Vagina (tissue), 2 donors: Measurements from ENCODE around the gene LPP. TPM values are rescaled to one million over a fixed set of nuclear protein-coding genes. Genes with fewer than 3 reads are reported as not detected.

ENCODE experiments used
- DNase-seq, 2 donors: peaks; one replicate each; pipeline ENCODE4 v3.0.0-alpha.2; 2017; ENCODE audit errors: extremely low spot score in 2 of 2
- H3K27ac ChIP-seq: fragments of 200-600 bp; sonication (generic); one replicate; pipeline ENCODE4 v1.5.1; 2019
- H3K27me3 ChIP-seq: fragments of 200-600 bp; sonication (generic); one replicate; pipeline ENCODE4 v1.5.1; 2019
- H3K36me3 ChIP-seq, 2 donors: fragments of 200-600 bp; sonication (generic); one replicate each; pipeline ENCODE4 v1.5.1; 2017 to 2019
- H3K4me1 ChIP-seq: fragments of 200-600 bp; sonication (generic); one replicate; pipeline ENCODE4 v1.5.1; 2019
- H3K4me3 ChIP-seq, 2 donors: fragments of 200-600 bp; sonication (generic); 1 replicate in 1 of 2; 2 replicates in 1 of 2; pipeline ENCODE4 v1.5.1; 2016 to 2019
- H3K9me3 ChIP-seq: fragments of 200-600 bp; sonication (generic); one replicate; pipeline ENCODE4 v1.5.1; 2019
- CTCF ChIP-seq, 3 experiments: fragments of 450-650 bp in 2 of 3; fragments of 200-600 bp in 1 of 3; sonication (generic) in 1 of 3; IDR thresholded peaks; one replicate each; pipeline ENCODE4 v1.5.1; 2017 to 2019; ENCODE audit warnings: antibody characterized with exemption in 3 of 3, mild to moderate bottlenecking in 2 of 3, moderate library complexity in 2 of 3
- POLR2A ChIP-seq, 2 donors: fragments of 450-650 bp; IDR thresholded peaks; one replicate each; pipeline ENCODE4 v1.6.1; 2017; ENCODE audit warnings: antibody characterized with exemption in 2 of 2, mild to moderate bottlenecking in 2 of 2, moderate library complexity in 2 of 2
- POLR2AphosphoS5 ChIP-seq, 2 donors: sonication (generic); formaldehyde crosslinking; IDR thresholded peaks; one replicate each; pipeline ENCODE4 v1.9.0; 2017; ENCODE audit warnings: antibody characterized with exemption in 2 of 2, mild to moderate bottlenecking in 2 of 2, low read depth in 1 of 2; ENCODE audit not compliant: insufficient read depth in 1 of 2
- intact Hi-C: fragments of 100-400 bp; cut with DNase I; formaldehyde crosslinking; loops from one replicate; pipeline ENCODE4 v1.15.1; 2023
- total RNA-seq: library from RNA; depleted of rRNA; stranded (reverse); fragments of >200 nt; gene quantifications from one replicate; pipeline ENCODE4 v1.2.3, GENCODE V29; 2016

LPP gene
- total RNA-seq, 1 donor from 2014 or later: 248 TPM

GRCh38 chr3:188874576-188874975 is 720.6 kb downstream of the LPP start:
- Histone ChIP-seq H3K36me3 (peaks cover 4 to 18% of the 10 kb centered on the region in 2 donors), H3K9me3 (no peaks in the 10 kb centered on the region), H3K4me3 (no peak overlapping the region), H3K4me1 (peaks cover 12% of the 10 kb centered on the region), H3K27ac (no peak overlapping the region), H3K27me3 (no peaks in the 10 kb centered on the region)
- intact Hi-C loops: no loop called here
- no peak for TF ChIP-seq CTCF (IDR thresholded peaks at IDR 0.05)
- DNase-seq: no peak

GRCh38 chr3:188875413-188875812 is 721.5 kb downstream of the LPP start:
- Histone ChIP-seq H3K36me3 (peaks cover 4 to 18% of the 10 kb centered on the region in 2 donors), H3K27ac (no peak overlapping the region)
- intact Hi-C loops: no loop called here

GRCh38 chr3:188876370-188876769 is 722.4 kb downstream of the LPP start:
- no peak for DNase-seq
- no peak for TF ChIP-seq CTCF (IDR thresholded peaks at IDR 0.05)
- TF ChIP-seq POLR2AphosphoS5 (IDR thresholded peaks at IDR 0.05; ENCODE audit: insufficient read depth in 1 of 2, low read depth in 1 of 2): no peak
- H3K36me3 ChIP-seq: peaks cover 4 to 18% of the 10 kb centered on the region in 2 donors
- no peak overlapping the region for H3K27ac ChIP-seq
- H3K4me1 ChIP-seq: peaks cover 13% of the 10 kb centered on the region
- no peaks in the 10 kb centered on the region for H3K27me3 ChIP-seq
- H3K4me3 ChIP-seq: no peak overlapping the region
- intact Hi-C loops: no loop called here
- no peaks in the 10 kb centered on the region for H3K9me3 ChIP-seq

More at GRCh38 chr3:188875413-188875812, 721.5 kb downstream of the LPP start:
- TF ChIP-seq POLR2A (IDR thresholded peaks at IDR 0.05) (no peak), POLR2AphosphoS5 (IDR thresholded peaks at IDR 0.05; ENCODE audit: insufficient read depth in 1 of 2, low read depth in 1 of 2) (no peak), CTCF (IDR thresholded peaks at IDR 0.05) (no peak)
- no peak overlapping the region for H3K4me3 ChIP-seq
- DNase-seq: no peak
- peaks cover 12% of the 10 kb centered on the region for H3K4me1 ChIP-seq
- no peaks in the 10 kb centered on the region for H3K27me3 ChIP-seq
- no peaks in the 10 kb centered on the region for H3K9me3 ChIP-seq

- no peak for DNase-seq
- Histone ChIP-seq H3K4me3 (no peak overlapping the region), H3K4me1 (peaks cover 23% of the 10 kb centered on the region), H3K27ac (no peak overlapping the region), H3K36me3 (peaks cover 4 to 18% of the 10 kb centered on the region in 2 donors), H3K9me3 (no peaks in the 10 kb centered on the region), H3K27me3 (no peaks in the 10 kb centered on the region)
- intact Hi-C loops: no loop called here
- no peak for TF ChIP-seq POLR2AphosphoS5 (IDR thresholded peaks at IDR 0.05; ENCODE audit: insufficient read depth in 1 of 2, low read depth in 1 of 2)
- TF ChIP-seq CTCF (IDR thresholded peaks at IDR 0.05): no peak
- TF ChIP-seq POLR2A (IDR thresholded peaks at IDR 0.05): no peak
These were observed 723.4 kb downstream of the LPP start for GRCh38 chr3:188877381-188877780.

- H3K27me3 ChIP-seq: no peaks in the 10 kb centered on the region
- H3K4me3 ChIP-seq: no peak overlapping the region
- H3K4me1 ChIP-seq: peaks cover 30% of the 10 kb centered on the region
- no peak for DNase-seq
- H3K27ac ChIP-seq: no peak overlapping the region
- peaks cover 4 to 15% of the 10 kb centered on the region in 2 donors for H3K36me3 ChIP-seq
- H3K9me3 ChIP-seq: no peaks in the 10 kb centered on the region
- TF ChIP-seq CTCF (IDR thresholded peaks at IDR 0.05) (no peak), POLR2AphosphoS5 (IDR thresholded peaks at IDR 0.05; ENCODE audit: insufficient read depth in 1 of 2, low read depth in 1 of 2) (no peak), POLR2A (IDR thresholded peaks at IDR 0.05) (no peak)
- intact Hi-C loops: no loop called here
These were observed 724.1 kb downstream of the LPP start for GRCh38 chr3:188878076-188878475.
